ENCODE data around the gene MIR17HG.

- TF ChIP-seq POLR2AphosphoS5 (IDR thresholded peaks at IDR 0.05) (no peak), POLR2A (IDR thresholded peaks at IDR 0.05) (no peak), EP300 (IDR thresholded peaks at IDR 0.05) (no peak)
- TF ChIP-seq, protein P1, sequence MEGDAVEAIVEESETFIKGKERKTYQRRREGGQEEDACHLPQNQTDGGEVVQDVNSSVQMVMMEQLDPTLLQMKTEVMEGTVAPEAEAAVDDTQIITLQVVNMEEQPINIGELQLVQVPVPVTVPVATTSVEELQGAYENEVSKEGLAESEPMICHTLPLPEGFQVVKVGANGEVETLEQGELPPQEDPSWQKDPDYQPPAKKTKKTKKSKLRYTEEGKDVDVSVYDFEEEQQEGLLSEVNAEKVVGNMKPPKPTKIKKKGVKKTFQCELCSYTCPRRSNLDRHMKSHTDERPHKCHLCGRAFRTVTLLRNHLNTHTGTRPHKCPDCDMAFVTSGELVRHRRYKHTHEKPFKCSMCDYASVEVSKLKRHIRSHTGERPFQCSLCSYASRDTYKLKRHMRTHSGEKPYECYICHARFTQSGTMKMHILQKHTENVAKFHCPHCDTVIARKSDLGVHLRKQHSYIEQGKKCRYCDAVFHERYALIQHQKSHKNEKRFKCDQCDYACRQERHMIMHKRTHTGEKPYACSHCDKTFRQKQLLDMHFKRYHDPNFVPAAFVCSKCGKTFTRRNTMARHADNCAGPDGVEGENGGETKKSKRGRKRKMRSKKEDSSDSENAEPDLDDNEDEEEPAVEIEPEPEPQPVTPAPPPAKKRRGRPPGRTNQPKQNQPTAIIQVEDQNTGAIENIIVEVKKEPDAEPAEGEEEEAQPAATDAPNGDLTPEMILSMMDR (IDR thresholded peaks at IDR 0.05), result no peak
Measured at GRCh38 chr13:91370501-91370900, 23.0 kb downstream of the MIR17HG start.
